ENCODE measurements around the gene MAP4K2.
A peak's percentile ranks its signal among the peaks of the same experiment; 100 is the strongest.

DNA sequence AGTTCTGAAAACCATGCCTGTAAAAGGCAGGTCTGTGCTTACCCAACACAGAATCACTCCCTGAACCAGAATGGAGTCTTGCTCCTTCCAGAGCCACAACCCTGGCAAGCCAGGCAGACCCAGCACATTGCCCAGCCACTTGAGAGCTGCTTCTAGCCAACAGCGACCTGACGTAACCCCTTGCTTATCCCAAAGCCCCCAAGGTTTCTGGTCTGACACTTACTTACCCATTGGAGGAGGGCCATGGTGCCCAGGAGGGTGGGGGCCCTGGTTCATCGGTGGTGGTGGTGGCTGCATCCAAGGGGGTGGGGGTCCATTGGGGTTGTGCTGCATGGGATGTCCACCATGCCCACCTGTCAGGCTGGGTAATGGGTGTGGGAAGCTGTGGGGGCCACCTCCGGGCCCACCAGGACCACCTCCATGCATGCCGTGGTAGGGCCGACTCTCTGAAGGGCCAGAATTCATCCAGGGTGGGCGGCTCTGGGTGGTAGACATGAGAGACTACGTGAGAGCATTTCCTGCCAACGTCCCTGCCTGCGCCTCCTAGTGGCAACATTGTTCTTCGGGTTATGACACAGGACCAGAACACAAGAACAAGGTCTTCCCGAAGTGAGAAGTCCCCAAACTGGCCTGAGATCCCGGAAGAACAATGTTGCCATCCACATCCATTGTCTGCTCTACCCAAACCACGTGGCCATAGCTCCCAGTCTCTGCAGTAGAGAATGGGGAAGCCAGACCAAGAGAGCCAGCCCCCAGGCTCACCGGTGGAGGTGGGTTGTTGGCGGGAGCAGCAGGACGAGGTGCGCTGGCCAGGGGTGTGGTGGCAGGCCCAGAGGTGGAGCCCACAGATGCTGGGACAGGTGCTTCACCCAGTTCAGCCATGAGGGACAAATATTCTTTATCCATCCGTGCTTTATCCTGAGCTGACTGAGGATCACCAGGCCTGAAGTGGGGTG is 35.4 kb downstream of the MAP4K2 start:
- TF ChIP-seq, protein P1, sequence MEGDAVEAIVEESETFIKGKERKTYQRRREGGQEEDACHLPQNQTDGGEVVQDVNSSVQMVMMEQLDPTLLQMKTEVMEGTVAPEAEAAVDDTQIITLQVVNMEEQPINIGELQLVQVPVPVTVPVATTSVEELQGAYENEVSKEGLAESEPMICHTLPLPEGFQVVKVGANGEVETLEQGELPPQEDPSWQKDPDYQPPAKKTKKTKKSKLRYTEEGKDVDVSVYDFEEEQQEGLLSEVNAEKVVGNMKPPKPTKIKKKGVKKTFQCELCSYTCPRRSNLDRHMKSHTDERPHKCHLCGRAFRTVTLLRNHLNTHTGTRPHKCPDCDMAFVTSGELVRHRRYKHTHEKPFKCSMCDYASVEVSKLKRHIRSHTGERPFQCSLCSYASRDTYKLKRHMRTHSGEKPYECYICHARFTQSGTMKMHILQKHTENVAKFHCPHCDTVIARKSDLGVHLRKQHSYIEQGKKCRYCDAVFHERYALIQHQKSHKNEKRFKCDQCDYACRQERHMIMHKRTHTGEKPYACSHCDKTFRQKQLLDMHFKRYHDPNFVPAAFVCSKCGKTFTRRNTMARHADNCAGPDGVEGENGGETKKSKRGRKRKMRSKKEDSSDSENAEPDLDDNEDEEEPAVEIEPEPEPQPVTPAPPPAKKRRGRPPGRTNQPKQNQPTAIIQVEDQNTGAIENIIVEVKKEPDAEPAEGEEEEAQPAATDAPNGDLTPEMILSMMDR (IDR thresholded peaks at IDR 0.05), result peak; percentile 65 to 81 (median 76)
- TF ChIP-seq POLR2AphosphoS5 (IDR thresholded peaks at IDR 0.05) (peak in 1 of 4 donors; percentile 21), POLR2A (IDR thresholded peaks at IDR 0.05) (no peak)

All from sigmoid colon (tissue), 4 donors.